ENCODE measurements around the gene ZNF227. TPM values are rescaled to one million over a fixed set of nuclear protein-coding genes. Genes with fewer than 3 reads are reported as not detected.
A peak's percentile ranks its signal among the peaks of the same experiment; 100 is the strongest.

Gene ZNF227
- total RNA-seq, 1 experiment from 2014 or later = 8.7 TPM

DNA sequence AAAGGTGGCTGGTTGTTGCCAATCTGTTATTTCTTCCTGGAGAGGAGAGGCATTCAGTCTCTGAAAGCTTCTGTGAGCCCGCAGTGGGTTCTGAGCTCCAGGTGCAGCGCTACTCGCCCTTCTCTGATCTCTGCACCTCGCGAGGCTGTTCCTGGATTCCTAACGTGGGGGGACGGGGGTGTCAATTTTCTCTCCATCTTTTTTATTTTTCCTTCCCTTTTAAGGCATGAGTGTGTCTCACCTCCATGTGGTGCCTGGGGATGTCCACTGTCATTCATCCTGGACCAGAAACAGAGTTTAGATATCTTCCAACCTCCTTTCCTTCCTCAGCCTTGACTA is 48.0 kb downstream of the ZNF227 start:
- no peaks in the 10 kb centered on the region for H3F3A ChIP-seq (ENCODE audit: low read length, unreplicated experiment)
- TF ChIP-seq CTCF (conservative IDR thresholded peaks at IDR 0.05; ENCODE audit: low read depth, low read length) = no peak
- no peak for TF ChIP-seq EZH2 (IDR thresholded peaks at IDR 0.05; ENCODE audit: low read length, unreplicated experiment)
- TF ChIP-seq EZH2phosphoT487 (IDR thresholded peaks at IDR 0.05; ENCODE audit: borderline replicate concordance, low read length) = no peak
- peaks cover 12% of the 10 kb centered on the region; the same call in 1 of the 2 replicates for H3K4me1 ChIP-seq (ENCODE audit: insufficient read depth, low read length)
- peak overlapping the region; percentile 65 for H3K4me3 ChIP-seq (ENCODE audit: low read length)
- peak; percentile 35 for ATAC-seq
- BruUV-seq (replicated peaks) = no TSS peak
- H3K27ac ChIP-seq (ENCODE audit: low read length) = peak overlapping the region; percentile 51
- H3K79me2 ChIP-seq (ENCODE audit: low read length) = no peaks in the 10 kb centered on the region
- no peak for DNase-seq
- peak overlapping the region; percentile 41 for H3K9ac ChIP-seq (ENCODE audit: low read length)
- H2AFZ ChIP-seq (ENCODE audit: low read length) = peak overlapping the region; percentile 95
- POLR2A ChIA-PET (ENCODE audit: unreplicated experiment) = no interaction called here
- no peaks in the 10 kb centered on the region for H3K27me3 ChIP-seq (ENCODE audit: low read length)
- no peaks in the 10 kb centered on the region for H3K9me3 ChIP-seq (ENCODE audit: low read length)
- H4K20me1 ChIP-seq (ENCODE audit: low read length) = no peaks in the 10 kb centered on the region
- no peaks in the 10 kb centered on the region for H3K36me3 ChIP-seq (ENCODE audit: low read depth, low read length)
- intact Hi-C loops (cut with micrococcal nuclease) = no loop called here
- H3K9me2 ChIP-seq (replicated peaks; ENCODE audit: low read length) = no peaks in the 10 kb centered on the region
- H3K4me2 ChIP-seq (ENCODE audit: low read length) = peak overlapping the region; percentile 85
- CTCF ChIA-PET = no interaction called here

DNA sequence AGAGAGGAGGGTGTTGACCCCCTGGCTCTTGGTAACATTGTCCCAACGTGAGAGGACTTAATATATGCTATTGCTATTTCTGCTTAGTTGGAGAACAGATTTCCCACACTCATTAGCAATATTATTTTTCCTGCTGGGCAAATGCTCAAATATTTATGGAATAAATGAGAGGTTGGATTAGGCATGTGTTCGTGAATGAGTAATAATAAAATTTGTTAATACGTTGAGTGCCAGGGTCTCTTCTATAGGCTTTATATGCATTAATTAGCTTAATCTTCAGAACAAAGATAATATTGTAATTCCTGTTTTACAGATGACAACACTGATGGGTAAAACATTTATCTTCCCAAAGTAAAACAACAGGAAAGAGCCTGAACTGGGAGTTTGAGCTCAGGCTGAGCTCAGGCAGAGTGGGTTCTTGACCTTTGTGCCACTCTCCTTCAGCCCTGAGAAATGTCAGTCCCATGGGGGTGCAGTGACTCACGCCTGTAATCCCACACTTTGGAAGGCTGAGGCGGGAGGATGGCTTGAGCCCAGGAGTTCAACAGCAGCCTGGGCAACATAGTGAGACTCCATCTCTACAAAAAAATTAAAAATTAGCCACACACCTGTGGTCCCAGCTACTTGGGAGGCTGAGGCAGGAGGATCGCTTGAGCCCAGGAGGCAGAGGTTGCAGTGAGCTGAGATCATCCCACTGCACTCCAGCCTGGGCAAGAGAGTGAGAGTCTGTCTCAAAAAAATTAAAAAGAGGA is 48.5 kb downstream of the ZNF227 start:
- Histone ChIP-seq H3K9me3 (ENCODE audit: low read length) (no peaks in the 10 kb centered on the region), H3K36me3 (ENCODE audit: low read depth, low read length) (no peaks in the 10 kb centered on the region), H3K4me3 (ENCODE audit: low read length) (peak overlapping the region; percentile 65), H3K4me1 (ENCODE audit: insufficient read depth, low read length) (peaks cover 12% of the 10 kb centered on the region; the same call in 1 of the 2 replicates), H3K9ac (ENCODE audit: low read length) (no peak overlapping the region), H4K20me1 (ENCODE audit: low read length) (no peaks in the 10 kb centered on the region), H3K79me2 (ENCODE audit: low read length) (no peaks in the 10 kb centered on the region), H3K9me2 (replicated peaks; ENCODE audit: low read length) (no peaks in the 10 kb centered on the region), H3K4me2 (ENCODE audit: low read length) (peak overlapping the region; percentile 85), H3F3A (ENCODE audit: low read length, unreplicated experiment) (no peaks in the 10 kb centered on the region), H3K27me3 (ENCODE audit: low read length) (no peaks in the 10 kb centered on the region), H2AFZ (ENCODE audit: low read length) (peak overlapping the region; percentile 95), H3K27ac (ENCODE audit: low read length) (no peak overlapping the region)
- intact Hi-C loops (cut with micrococcal nuclease) = no loop called here
- no peak for DNase-seq
- ChIA-PET CTCF (no interaction called here), POLR2A (ENCODE audit: unreplicated experiment) (no interaction called here)
- no TSS peak for BruUV-seq (replicated peaks)
- ATAC-seq = no peak
- TF ChIP-seq EZH2phosphoT487 (IDR thresholded peaks at IDR 0.05; ENCODE audit: borderline replicate concordance, low read length) (no peak), CTCF (conservative IDR thresholded peaks at IDR 0.05; ENCODE audit: low read depth, low read length) (no peak), EZH2 (IDR thresholded peaks at IDR 0.05; ENCODE audit: low read length, unreplicated experiment) (no peak)

DNA sequence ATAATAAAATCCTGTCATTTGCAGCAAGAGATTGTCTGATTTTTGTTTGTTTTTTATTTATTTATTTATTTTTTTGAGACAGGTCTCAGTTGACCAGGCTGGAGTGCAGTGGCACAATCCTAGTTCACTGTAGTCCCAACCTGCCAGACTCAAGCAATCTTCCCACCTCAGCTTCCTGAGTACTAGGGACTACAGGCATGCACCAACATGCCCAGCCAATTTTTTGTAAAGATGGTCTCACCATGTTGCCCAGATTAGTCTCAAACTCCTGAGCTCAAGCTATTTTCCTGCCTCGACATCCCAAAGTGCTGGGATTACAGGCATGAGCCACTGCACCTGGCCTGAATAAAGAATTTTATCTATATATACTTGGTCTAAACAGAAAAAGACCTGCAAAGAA is 65.0 kb downstream of the ZNF227 start:
- no peaks in the 10 kb centered on the region for H4K20me1 ChIP-seq (ENCODE audit: low read length)
- H3K4me2 ChIP-seq (ENCODE audit: low read length) = no peak overlapping the region
- DNase-seq = no peak
- no peak for TF ChIP-seq EZH2 (IDR thresholded peaks at IDR 0.05; ENCODE audit: low read length, unreplicated experiment)
- TF ChIP-seq CTCF (conservative IDR thresholded peaks at IDR 0.05; ENCODE audit: low read depth, low read length) = no peak
- TF ChIP-seq EZH2phosphoT487 (IDR thresholded peaks at IDR 0.05; ENCODE audit: borderline replicate concordance, low read length) = no peak
- no peaks in the 10 kb centered on the region for H3K79me2 ChIP-seq (ENCODE audit: low read length)
- no peak overlapping the region for H3K4me3 ChIP-seq (ENCODE audit: low read length)
- H3K27me3 ChIP-seq (ENCODE audit: low read length) = no peaks in the 10 kb centered on the region
- POLR2A ChIA-PET (ENCODE audit: unreplicated experiment) = no interaction called here
- H2AFZ ChIP-seq (ENCODE audit: low read length) = no peak overlapping the region
- H3K9me3 ChIP-seq (ENCODE audit: low read length) = no peaks in the 10 kb centered on the region
- no peaks in the 10 kb centered on the region for H3K9me2 ChIP-seq (replicated peaks; ENCODE audit: low read length)
- CTCF ChIA-PET = no interaction called here
- no peak overlapping the region for H3K27ac ChIP-seq (ENCODE audit: low read length)
- H3K9ac ChIP-seq (ENCODE audit: low read length) = no peak overlapping the region
- intact Hi-C loops (cut with micrococcal nuclease) = no loop called here
- no peaks in the 10 kb centered on the region for H3F3A ChIP-seq (ENCODE audit: low read length, unreplicated experiment)
- peaks cover 11% of the 10 kb centered on the region for H3K4me1 ChIP-seq (ENCODE audit: insufficient read depth, low read length)
- no peak for ATAC-seq
- H3K36me3 ChIP-seq (ENCODE audit: low read depth, low read length) = no peaks in the 10 kb centered on the region
- no TSS peak for BruUV-seq (replicated peaks)

Measured in PC-3 (cell line).